NCI-H2227 (cell line): Measurements from ENCODE around the gene KLHL20.
A peak's percentile ranks its signal among the peaks of the same experiment; 100 is the strongest.
"Not testable (repeated sequence)": the region's sequence is repeated elsewhere in the genome, so short reads cannot be mapped to it uniquely, and the experiment has no call there.

Source experiments
- DNase-seq: peaks from one replicate; lab custom pipeline; 2025; ENCODE audit not compliant: unreplicated experiment; lab: John Stamatoyannopoulos, UW

KLHL20 gene, protein sequence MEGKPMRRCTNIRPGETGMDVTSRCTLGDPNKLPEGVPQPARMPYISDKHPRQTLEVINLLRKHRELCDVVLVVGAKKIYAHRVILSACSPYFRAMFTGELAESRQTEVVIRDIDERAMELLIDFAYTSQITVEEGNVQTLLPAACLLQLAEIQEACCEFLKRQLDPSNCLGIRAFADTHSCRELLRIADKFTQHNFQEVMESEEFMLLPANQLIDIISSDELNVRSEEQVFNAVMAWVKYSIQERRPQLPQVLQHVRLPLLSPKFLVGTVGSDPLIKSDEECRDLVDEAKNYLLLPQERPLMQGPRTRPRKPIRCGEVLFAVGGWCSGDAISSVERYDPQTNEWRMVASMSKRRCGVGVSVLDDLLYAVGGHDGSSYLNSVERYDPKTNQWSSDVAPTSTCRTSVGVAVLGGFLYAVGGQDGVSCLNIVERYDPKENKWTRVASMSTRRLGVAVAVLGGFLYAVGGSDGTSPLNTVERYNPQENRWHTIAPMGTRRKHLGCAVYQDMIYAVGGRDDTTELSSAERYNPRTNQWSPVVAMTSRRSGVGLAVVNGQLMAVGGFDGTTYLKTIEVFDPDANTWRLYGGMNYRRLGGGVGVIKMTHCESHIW

DNA sequence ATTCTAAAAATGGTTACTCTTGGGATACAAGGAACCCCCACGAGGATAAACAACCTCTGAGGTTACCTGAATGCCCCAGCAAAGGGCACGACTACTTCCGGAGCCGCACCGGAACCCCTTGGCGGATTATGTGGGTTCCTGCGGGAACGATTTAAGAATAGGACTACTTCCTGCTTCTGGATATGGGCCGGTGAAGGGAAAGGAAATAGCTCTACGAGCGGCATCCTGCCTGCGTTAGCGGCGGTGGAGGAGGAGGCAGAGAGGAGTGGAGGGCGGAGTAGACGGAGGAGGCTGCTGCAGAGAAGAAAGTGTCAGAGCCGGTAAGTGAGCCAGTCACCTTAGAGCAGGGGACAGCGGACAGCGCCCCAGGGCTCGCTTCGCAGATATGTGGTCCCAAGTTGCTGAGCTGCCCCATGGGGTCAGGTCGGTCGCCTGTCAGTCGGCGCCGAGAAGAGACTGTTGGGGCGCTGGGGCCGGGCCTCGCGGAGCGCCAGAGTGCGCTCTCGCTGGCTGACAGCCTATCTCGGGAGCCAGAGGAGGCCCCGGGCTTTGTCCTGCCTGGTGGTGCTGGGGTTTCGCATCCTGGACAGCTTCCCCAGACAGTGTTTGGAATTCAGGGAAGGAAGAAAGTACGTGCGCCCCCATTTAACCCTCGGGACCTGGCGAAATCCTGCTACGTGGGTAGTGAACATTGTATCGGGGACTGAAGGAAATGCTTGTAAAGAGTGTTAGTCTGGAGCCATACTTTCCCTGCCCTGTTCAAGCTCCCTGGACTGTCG lies at the start of gene KLHL20:
TSS of gene KLHL20 (plus strand) at position 223 of the 779 bp plus-strand sequence. CDS start 1,063 bp downstream, outside the sequence.
- peak; percentile 94 for DNase-seq

- no peak for DNase-seq
These were observed 48.1 kb upstream of the KLHL20 start for GRCh38 chr1:173666646-173667045.

- peak; percentile 88 for DNase-seq
These were observed 45.3 kb upstream of the KLHL20 start, which contains the start of gene ANKRD45 for GRCh38 chr1:173669491-173669941. Gene ANKRD45 (minus strand): TSS chr1:173669851. CDS start chr1:173659418, 10,433 bp downstream.

GRCh38 chr1:173674496-173674895 lies 40.3 kb upstream of the KLHL20 start:
- DNase-seq = not testable (repeated sequence)

- not testable (repeated sequence) for DNase-seq
These were observed 34.6 kb upstream of the KLHL20 start for GRCh38 chr1:173680152-173680551.

DNA sequence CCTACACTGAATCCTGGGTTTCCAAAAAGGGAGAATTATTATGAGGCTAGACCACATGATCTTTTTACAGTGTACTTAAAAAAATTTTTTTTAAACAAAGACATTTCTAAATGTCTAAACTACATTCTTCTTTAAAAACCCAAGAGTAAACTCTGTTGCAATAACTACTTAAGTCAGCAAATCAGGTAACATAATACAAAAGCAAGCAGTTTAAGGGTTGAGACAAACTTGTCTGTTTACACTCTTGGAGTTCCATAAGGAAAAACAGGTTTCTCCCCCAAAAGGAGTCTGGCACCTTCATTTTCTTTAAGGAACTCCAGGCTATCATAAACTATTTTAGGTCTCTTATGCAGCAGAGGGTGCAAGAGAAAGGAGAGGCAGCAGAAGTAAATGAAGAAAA lies 32.6 kb upstream of the KLHL20 start:
- DNase-seq = no peak

GRCh38 chr1:173683838-173684237 lies 30.9 kb upstream of the KLHL20 start:
- not testable (repeated sequence) for DNase-seq

- DNase-seq = not testable (repeated sequence)
These were observed 29.7 kb upstream of the KLHL20 start for GRCh38 chr1:173685121-173685520.

DNA sequence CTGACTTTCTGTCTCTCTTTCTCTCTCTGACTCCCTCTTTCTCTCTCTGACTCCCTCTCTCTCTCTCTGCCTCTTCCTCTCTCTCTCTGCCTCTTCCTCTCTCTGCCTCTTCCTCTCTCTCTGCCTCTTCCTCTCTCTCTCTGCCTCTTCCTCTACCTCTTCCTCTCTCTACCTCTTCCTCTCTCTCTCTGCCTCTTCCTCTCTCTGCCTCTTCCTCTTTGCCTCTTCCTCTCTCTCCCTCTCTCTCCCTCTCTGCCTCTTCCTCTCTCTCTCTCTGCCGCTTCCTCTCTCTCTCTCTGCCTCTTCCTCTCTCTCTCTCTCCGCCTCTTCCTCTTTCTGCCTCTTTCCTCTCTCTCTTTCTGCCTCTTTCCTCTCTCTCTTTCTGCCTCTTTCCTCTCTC lies 26.5 kb upstream of the KLHL20 start:
- no peak for DNase-seq

DNA sequence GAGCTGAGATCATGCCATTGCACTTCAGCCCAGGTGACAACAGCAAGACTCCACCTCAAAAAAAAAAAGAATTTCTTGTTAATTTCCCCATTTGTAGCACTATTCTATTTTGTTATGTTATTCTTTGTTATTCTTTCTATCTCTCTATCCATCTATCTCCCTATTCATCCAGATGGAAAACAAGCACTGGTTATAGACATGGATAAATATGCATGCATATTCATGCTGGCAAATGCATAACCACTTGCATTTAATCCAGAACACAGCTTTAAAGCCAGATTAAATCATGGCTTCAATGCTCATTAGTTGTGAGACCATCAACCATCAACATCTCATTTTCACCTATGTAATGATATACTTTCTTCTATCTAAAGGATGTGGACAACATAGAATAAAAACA lies 21.5 kb upstream of the KLHL20 start:
- no peak for DNase-seq

GRCh38 chr1:173701299-173701698 lies 13.5 kb upstream of the KLHL20 start:
- not testable (repeated sequence) for DNase-seq

- DNase-seq = no peak
These were observed 12.0 kb upstream of the KLHL20 start for GRCh38 chr1:173702736-173703135.

GRCh38 chr1:173705117-173705516 lies 9.7 kb upstream of the KLHL20 start:
- no peak for DNase-seq

- no peak for DNase-seq
These were observed 6.0 kb upstream of the KLHL20 start for GRCh38 chr1:173708787-173709186.

GRCh38 chr1:173714441-173714758 lies 381 bp upstream of the KLHL20 start:
- DNase-seq = no peak

DNA sequence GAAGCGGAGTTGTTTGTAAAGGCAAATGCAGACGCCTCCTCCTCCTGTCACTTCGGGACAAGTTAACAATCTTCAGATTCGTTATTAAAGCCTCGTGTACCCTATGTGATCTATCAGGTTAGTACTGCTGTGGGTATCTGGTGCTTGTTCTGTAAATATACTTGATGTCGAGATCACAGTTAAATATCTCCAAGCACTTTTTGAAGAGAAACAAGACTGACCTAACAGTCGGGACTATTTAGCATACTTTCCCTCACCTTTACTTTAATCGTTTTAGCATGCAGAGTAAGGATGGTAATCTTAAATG lies 710 bp downstream of the KLHL20 start:
- DNase-seq = no peak

DNA sequence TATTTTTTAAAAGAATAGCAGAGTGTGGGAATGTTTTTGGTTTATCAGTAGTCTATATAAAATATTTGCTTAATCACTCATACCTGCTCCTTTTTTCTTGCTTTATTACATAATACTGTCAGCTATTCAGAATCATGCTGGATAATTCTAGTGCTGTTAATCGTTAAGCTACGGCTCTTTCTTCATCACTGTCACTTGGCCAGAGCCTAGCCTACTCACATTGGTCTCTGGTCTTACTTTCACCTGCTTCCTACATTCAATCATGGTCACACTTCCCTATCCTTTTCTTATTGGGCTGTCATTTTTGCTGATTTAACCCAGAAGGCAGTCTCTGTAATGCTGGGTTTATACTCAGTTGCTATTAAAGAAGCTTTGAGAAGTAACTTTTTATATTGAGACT lies 2.5 kb downstream of the KLHL20 start:
- DNase-seq = no peak

GRCh38 chr1:173731331-173731730 lies 16.6 kb downstream of the KLHL20 start:
- not testable (repeated sequence) for DNase-seq

GRCh38 chr1:173733912-173734311 lies 19.1 kb downstream of the KLHL20 start:
- no peak for DNase-seq

DNA sequence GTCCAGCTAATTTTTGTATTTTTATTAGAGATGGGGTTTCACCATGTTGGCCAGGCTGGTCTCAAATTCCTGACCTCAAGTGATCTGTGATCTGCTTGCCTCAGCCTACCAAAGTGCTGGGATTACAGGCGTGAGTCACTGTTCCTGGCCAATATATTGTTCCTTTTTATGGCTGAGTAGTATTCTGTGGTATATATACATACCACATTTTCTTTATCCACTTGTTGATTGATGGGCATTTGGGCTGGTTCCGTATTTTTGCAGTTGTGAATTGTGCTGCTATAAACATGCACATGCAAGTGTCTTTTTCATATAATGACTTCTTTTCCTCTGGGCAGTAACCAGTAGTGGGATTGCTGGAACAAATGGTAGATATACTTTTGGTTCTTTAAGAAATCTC lies 21.3 kb downstream of the KLHL20 start:
- DNase-seq = not testable (repeated sequence)

DNA sequence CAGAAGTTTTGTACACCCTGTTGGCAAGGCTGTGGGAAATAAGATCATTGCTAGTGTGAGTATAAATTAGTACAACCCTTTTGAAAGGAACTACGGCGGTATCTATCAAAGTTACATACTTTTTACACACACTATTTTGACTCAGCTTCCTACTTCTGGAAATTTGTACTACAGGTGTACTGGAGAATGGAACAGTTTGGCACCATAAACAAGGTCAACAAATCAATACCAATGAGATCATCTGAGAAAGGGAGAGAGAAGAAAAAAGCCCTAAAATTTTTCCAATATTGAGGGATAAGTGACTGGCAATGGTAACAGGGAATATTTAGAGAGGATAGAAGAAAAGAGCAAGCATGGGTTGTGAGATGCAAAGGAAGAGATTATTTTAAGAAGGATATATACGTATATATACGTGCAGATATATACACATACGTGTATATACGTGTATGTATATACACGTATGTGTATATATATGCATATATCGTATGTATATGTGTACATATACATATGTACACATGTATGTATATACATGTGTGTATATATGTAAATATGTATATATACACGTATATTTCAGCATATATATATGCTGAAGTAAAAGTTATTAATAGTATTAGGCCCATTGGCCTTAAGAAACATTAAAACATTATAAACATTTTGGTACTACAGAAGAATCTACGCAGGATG lies 27.6 kb downstream of the KLHL20 start:
- no peak for DNase-seq
